Neuronal stem cell (in vitro differentiated cells): ENCODE measurements around the gene FRY.

Experiments used
- DNase-seq: peaks from one replicate; pipeline ENCODE4 v3.0.0-alpha.2; 2013; ENCODE audit warnings: low spot score
- H2AFZ ChIP-seq: one replicate; pipeline ENCODE4 v1.6.1; 2013; ENCODE audit warnings: mild to moderate bottlenecking, low read length, inconsistent platforms
- H2AK5ac ChIP-seq: 2 replicates; pipeline ENCODE4 v1.6.1; 2013; ENCODE audit warnings: low read depth, mild to moderate bottlenecking, inconsistent platforms, low read length, moderate library complexity, mixed read lengths
- H2BK120ac ChIP-seq: 2 replicates; pipeline ENCODE4 v1.6.1; 2013; ENCODE audit warnings: low read depth, mild to moderate bottlenecking, inconsistent platforms, low read length, moderate library complexity, mixed read lengths
- H2BK12ac ChIP-seq: one replicate; pipeline ENCODE4 v1.6.1; 2013; ENCODE audit warnings: low read length, inconsistent platforms
- H2BK15ac ChIP-seq: 2 replicates; pipeline ENCODE4 v1.6.1; 2013; ENCODE audit warnings: mild to moderate bottlenecking, low read length, inconsistent platforms, mixed read lengths
- H2BK5ac ChIP-seq: one replicate; pipeline ENCODE4 v1.6.1; 2013; ENCODE audit warnings: inconsistent platforms, mild to moderate bottlenecking, low read length, moderate library complexity
- H3K14ac ChIP-seq: one replicate; pipeline ENCODE4 v1.6.1; 2013; ENCODE audit warnings: low read length, inconsistent platforms
- H3K18ac ChIP-seq: 2 replicates; pipeline ENCODE4 v1.6.1; 2013; ENCODE audit warnings: low read length, inconsistent platforms
- H3K23ac ChIP-seq: 2 replicates; pipeline ENCODE4 v1.6.1; 2013; ENCODE audit warnings: low read depth, mild to moderate bottlenecking, mixed read lengths, low read length, inconsistent platforms; ENCODE audit not compliant: poor library complexity
- H3K27ac ChIP-seq: replicated peaks from 3 replicates; pipeline ENCODE4 v1.5.1; 2013; ENCODE audit warnings: low read length, inconsistent platforms
- H3K27me3 ChIP-seq, 3 experiments: 2 replicates each; pipeline ENCODE4 v1.6.1; 2013; ENCODE audit warnings: low read length in 3 of 3, mild to moderate bottlenecking in 2 of 3, inconsistent platforms in 1 of 3, low read depth in 1 of 3, mixed read lengths in 1 of 3, moderate library complexity in 1 of 3; ENCODE audit not compliant: control insufficient read depth in 3 of 3, insufficient read depth in 3 of 3
- H3K36me3 ChIP-seq, 2 donors: replicated peaks in 1 of 2; 2 replicates each; pipeline ENCODE4 v1.6.1; 2013; ENCODE audit warnings: low read length in 2 of 2; ENCODE audit not compliant: control insufficient read depth in 2 of 2, insufficient read depth in 2 of 2
- H3K4ac ChIP-seq: 2 replicates; pipeline ENCODE4 v1.6.1; 2013; ENCODE audit warnings: inconsistent platforms, mild to moderate bottlenecking, low read length, moderate library complexity
- H3K4me1 ChIP-seq, 2 donors: 1 replicate in 1 of 2; 2 replicates in 1 of 2; pipeline ENCODE4 v1.6.1; 2013; ENCODE audit warnings: low read length in 2 of 2, low read depth in 1 of 2; ENCODE audit not compliant: control insufficient read depth in 2 of 2, insufficient read depth in 1 of 2
- H3K4me2 ChIP-seq: one replicate; pipeline ENCODE4 v1.6.1; 2013; ENCODE audit warnings: mild to moderate bottlenecking, low read length, inconsistent platforms; ENCODE audit not compliant: insufficient read depth, poor library complexity, severe bottlenecking
- H3K4me3 ChIP-seq, 2 donors: 2 replicates each; pipeline ENCODE4 v1.5.1; 2013; ENCODE audit warnings: low read length in 2 of 2, mild to moderate bottlenecking in 2 of 2, inconsistent platforms in 1 of 2, moderate library complexity in 1 of 2
- H3K79me1 ChIP-seq: one replicate; pipeline ENCODE4 v1.6.1; 2013; ENCODE audit warnings: low read depth, mild to moderate bottlenecking, inconsistent platforms, low read length, moderate library complexity
- H3K9ac ChIP-seq: one replicate; pipeline ENCODE4 v1.6.1; 2013; ENCODE audit warnings: mild to moderate bottlenecking, low read depth, low read length, inconsistent platforms; ENCODE audit not compliant: poor library complexity
- H3K9me3 ChIP-seq, 2 donors: replicated peaks in 1 of 2; 2 replicates each; pipeline versions ENCODE3 to v1.6.1; 2013; ENCODE audit warnings: low read length in 2 of 2, mild to moderate bottlenecking in 2 of 2, inconsistent platforms in 1 of 2, low read depth in 1 of 2, mixed read lengths in 1 of 2, moderate library complexity in 1 of 2; ENCODE audit not compliant: control insufficient read depth in 2 of 2, insufficient read depth in 1 of 2
- H4K8ac ChIP-seq: one replicate; pipeline ENCODE4 v1.6.1; 2013; ENCODE audit warnings: low read depth, mild to moderate bottlenecking, inconsistent platforms, low read length, moderate library complexity
- H4K91ac ChIP-seq: one replicate; pipeline ENCODE4 v1.6.1; 2013; ENCODE audit warnings: low read length, low read depth, mild to moderate bottlenecking, inconsistent platforms; ENCODE audit not compliant: poor library complexity
- WGBS, 2 donors: extraction: QIAGEN DNeasy Blood & Tissue Kit; methylation state at CpG; one replicate each; pipeline ENCODE4 v1.1.7; 2013; ENCODE audit warnings: missing lambda C conversion rate in 2 of 2, mixed read lengths in 1 of 2; ENCODE audit not compliant: insufficient read length in 2 of 2, insufficient replicate concordance in 1 of 2; ENCODE audit errors: extremely low coverage in 2 of 2; 5-methylcytosine and 5-hydroxymethylcytosine counted together

Gene FRY

GRCh38 chr13:32040052-32040642 lies 8.6 kb downstream of the FRY start:
- H3K27me3 ChIP-seq: no peaks in the 10 kb centered on the region
- no peak overlapping the region for H3K4me3 ChIP-seq
- H2AK5ac ChIP-seq: no peak overlapping the region
- H3K27ac ChIP-seq: no peak overlapping the region
- peaks cover 0 to 6% of the 10 kb centered on the region in 2 donors for H3K4me1 ChIP-seq
- WGBS, 2 donors: no CpG with 5 or more reads among the region's 3 CpGs
- H2BK15ac ChIP-seq: no peak overlapping the region
- H2AFZ ChIP-seq: peak overlapping the region; percentile 33
- H3K9me3 ChIP-seq: no peaks in the 10 kb centered on the region
- H2BK5ac ChIP-seq: no peak overlapping the region
- DNase-seq: no peak
- no peak overlapping the region for H3K23ac ChIP-seq
- no peak overlapping the region for H3K18ac ChIP-seq
- no peak overlapping the region for H3K4me2 ChIP-seq
- no peaks in the 10 kb centered on the region for H3K79me1 ChIP-seq
- no peaks in the 10 kb centered on the region for H3K36me3 ChIP-seq
- H3K9ac ChIP-seq: no peak overlapping the region
- no peak overlapping the region for H2BK120ac ChIP-seq
- no peak overlapping the region for H4K8ac ChIP-seq
- H3K4ac ChIP-seq: no peak overlapping the region
- no peak overlapping the region for H4K91ac ChIP-seq
- no peak overlapping the region for H2BK12ac ChIP-seq
- H3K14ac ChIP-seq: no peak overlapping the region

- no peak overlapping the region for H3K4me3 ChIP-seq
- peaks cover 0 to 6% of the 10 kb centered on the region in 2 donors for H3K4me1 ChIP-seq
- H3K27ac ChIP-seq: no peak overlapping the region
- no peak overlapping the region for H3K23ac ChIP-seq
- H2AFZ ChIP-seq: peak overlapping the region; percentile 33
- no peaks in the 10 kb centered on the region for H3K9me3 ChIP-seq
- no CpG with 5 or more reads among the region's 3 CpGs for WGBS, 2 donors
- H3K27me3 ChIP-seq: no peaks in the 10 kb centered on the region
- H2BK15ac ChIP-seq: no peak overlapping the region
- H3K36me3 ChIP-seq: no peaks in the 10 kb centered on the region
- H3K9ac ChIP-seq: no peak overlapping the region
- no peak overlapping the region for H2BK5ac ChIP-seq
- H3K79me1 ChIP-seq: no peaks in the 10 kb centered on the region
- H3K4me2 ChIP-seq: no peak overlapping the region
- H2AK5ac ChIP-seq: no peak overlapping the region
- H3K14ac ChIP-seq: no peak overlapping the region
- H4K8ac ChIP-seq: no peak overlapping the region
- H2BK120ac ChIP-seq: no peak overlapping the region
- no peak overlapping the region for H2BK12ac ChIP-seq
- no peak overlapping the region for H3K4ac ChIP-seq
- no peak overlapping the region for H3K18ac ChIP-seq
- H4K91ac ChIP-seq: no peak overlapping the region
- DNase-seq: no peak
Observed at GRCh38 chr13:32040689-32041088, 9.1 kb downstream of the FRY start.

- Histone ChIP-seq H3K4me2 (no peak overlapping the region), H2BK120ac (no peak overlapping the region), H3K23ac (no peak overlapping the region), H3K27ac (no peak overlapping the region), H3K36me3 (no peaks in the 10 kb centered on the region), H3K14ac (no peak overlapping the region), H3K18ac (no peak overlapping the region), H3K4ac (no peak overlapping the region), H2AFZ (no peak overlapping the region), H3K79me1 (no peaks in the 10 kb centered on the region), H3K4me1 (peaks cover 6 to 10% of the 10 kb centered on the region in 2 donors), H3K9ac (no peak overlapping the region), H4K91ac (no peak overlapping the region), H4K8ac (no peak overlapping the region), H2AK5ac (no peak overlapping the region), H3K4me3 (no peak overlapping the region), H2BK12ac (no peak overlapping the region), H2BK5ac (no peak overlapping the region), H3K9me3 (no peaks in the 10 kb centered on the region), H2BK15ac (no peak overlapping the region), H3K27me3 (no peaks in the 10 kb centered on the region)
- WGBS, 2 donors: no CpG with 5 or more reads among the region's 5 CpGs
- DNase-seq: no peak
Observed at GRCh38 chr13:32041429-32041828, 9.9 kb downstream of the FRY start.

GRCh38 chr13:32042551-32042950 lies 11.0 kb downstream of the FRY start:
- Histone ChIP-seq H3K9me3 (no peaks in the 10 kb centered on the region), H2BK15ac (no peak overlapping the region), H3K36me3 (no peaks in the 10 kb centered on the region), H3K14ac (no peak overlapping the region), H3K23ac (no peak overlapping the region), H2BK12ac (no peak overlapping the region), H3K9ac (no peak overlapping the region), H2AFZ (no peak overlapping the region), H3K18ac (no peak overlapping the region), H3K4me3 (no peak overlapping the region), H2BK5ac (no peak overlapping the region), H3K4me2 (no peak overlapping the region), H2BK120ac (no peak overlapping the region), H3K27me3 (no peaks in the 10 kb centered on the region), H4K8ac (no peak overlapping the region), H4K91ac (no peak overlapping the region), H2AK5ac (no peak overlapping the region), H3K4me1 (peaks cover 8 to 12% of the 10 kb centered on the region in 2 donors), H3K4ac (no peak overlapping the region), H3K27ac (no peak overlapping the region), H3K79me1 (no peaks in the 10 kb centered on the region)
- DNase-seq: no peak
